GM12864 (cell line): ENCODE data around the gene NID2.

Source experiments
- DNase-seq: peaks from one replicate; pipeline ENCODE4 v3.0.0-alpha.2; 2011; ENCODE audit warnings: low read depth
- H3K4me3 ChIP-seq: 2 replicates; pipeline ENCODE4 v1.5.1; 2011; ENCODE audit warnings: mild to moderate bottlenecking, low read depth, low read length, control low read depth
- TF ChIP-seq, protein P1 (sequence below): IDR thresholded peaks from 2 replicates; pipeline ENCODE4 v1.5.1; 2011; ENCODE audit warnings: low read depth, mild to moderate bottlenecking, moderate library complexity, low read length, control low read depth, inconsistent platforms; ENCODE audit errors: missing control alignments

The NID2 gene

DNA sequence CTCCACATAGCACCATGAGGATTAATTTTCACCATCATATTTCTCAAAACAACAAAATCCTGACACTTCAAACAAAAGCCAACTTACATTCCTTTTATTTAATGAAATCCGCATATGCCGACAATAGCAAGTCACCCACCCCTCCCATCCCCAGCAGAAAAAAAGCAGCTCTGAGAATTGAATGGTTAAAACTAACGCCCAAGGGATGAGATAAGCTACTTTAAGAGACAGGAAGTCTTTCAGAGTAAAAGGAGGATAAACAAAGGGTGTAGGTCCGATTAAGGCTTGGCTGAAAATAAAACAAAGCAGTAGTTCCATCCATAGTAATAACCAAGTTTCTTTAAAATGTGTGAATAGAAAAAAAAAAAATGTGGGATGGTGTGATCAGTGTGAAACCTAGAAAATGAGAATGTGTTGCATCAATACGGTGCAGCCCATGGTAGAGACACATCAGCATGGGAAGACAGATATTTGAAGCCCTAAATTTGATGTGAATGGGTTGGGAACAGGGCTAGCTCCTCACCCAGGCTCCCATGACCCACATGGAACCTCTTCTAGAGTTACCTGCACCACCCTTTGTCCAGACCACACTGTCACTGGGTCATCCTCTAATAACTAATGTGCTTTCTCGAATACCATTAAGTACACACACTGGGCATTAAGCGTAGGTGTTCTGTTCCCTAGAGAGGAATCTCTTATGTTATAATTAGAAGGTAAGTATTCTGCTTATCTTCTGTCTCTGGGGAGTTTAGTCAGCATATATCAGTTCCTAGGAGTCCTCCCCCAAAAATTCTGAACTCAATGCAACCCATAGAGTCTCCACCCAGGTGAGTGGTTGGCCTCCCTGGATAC is 47.8 kb downstream of the NID2 start:
- TF ChIP-seq, protein P1, sequence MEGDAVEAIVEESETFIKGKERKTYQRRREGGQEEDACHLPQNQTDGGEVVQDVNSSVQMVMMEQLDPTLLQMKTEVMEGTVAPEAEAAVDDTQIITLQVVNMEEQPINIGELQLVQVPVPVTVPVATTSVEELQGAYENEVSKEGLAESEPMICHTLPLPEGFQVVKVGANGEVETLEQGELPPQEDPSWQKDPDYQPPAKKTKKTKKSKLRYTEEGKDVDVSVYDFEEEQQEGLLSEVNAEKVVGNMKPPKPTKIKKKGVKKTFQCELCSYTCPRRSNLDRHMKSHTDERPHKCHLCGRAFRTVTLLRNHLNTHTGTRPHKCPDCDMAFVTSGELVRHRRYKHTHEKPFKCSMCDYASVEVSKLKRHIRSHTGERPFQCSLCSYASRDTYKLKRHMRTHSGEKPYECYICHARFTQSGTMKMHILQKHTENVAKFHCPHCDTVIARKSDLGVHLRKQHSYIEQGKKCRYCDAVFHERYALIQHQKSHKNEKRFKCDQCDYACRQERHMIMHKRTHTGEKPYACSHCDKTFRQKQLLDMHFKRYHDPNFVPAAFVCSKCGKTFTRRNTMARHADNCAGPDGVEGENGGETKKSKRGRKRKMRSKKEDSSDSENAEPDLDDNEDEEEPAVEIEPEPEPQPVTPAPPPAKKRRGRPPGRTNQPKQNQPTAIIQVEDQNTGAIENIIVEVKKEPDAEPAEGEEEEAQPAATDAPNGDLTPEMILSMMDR = no peak
- no peak overlapping the region for H3K4me3 ChIP-seq
- DNase-seq = no peak

DNA sequence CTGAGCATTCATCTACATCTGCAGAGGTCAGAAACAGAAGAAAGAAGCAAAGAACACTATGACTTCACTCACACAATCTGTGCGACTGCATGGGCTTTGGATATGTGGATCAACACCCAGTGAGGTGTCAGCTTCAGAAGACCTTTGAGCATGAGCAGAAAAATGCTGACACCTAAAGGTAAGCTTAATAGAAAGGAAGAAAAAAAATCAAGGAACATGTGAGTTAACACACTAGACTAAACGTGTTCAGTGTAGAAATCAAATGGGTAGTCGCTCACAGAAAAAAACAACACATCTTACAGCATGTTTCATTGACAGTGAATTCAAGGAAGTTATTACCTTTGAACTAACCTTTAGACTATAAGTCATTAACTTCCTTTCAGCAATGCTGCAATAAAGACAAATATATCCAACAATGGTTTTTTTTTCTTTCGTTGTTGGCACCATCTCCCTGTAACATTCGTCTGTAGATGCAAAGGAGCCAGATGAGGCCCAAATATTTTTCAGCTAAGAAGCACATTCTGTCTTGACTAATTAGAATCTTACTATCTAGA is 48.6 kb downstream of the NID2 start:
- TF ChIP-seq, protein P1 = no peak
- H3K4me3 ChIP-seq = no peak overlapping the region
- no peak for DNase-seq

- TF ChIP-seq, protein P1 = no peak
- H3K4me3 ChIP-seq = no peak overlapping the region
- no peak for DNase-seq
Observed at GRCh38 chr14:52018970-52019369, 49.9 kb downstream of the NID2 start.

DNA sequence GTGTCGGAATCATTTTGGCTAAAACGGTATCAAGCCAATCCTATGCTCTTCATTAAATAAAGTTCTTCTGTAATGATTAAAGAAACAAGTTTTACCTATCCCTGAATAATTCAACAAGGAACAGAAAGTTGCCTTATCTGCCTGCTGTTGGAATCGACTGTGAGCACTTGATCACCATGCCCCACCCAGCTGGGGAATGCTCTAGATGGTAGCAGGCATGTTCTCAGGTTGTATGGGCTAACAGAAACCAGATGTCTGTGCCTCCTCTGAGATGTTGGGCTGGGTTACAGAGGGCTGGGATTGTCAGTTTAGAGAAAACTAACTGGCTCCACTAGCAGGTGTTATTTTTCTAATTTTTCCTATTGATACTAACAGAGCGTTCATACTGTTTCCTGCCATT is 50.6 kb downstream of the NID2 start:
- no peak for DNase-seq
- TF ChIP-seq, protein P1 = no peak
- H3K4me3 ChIP-seq = no peak overlapping the region

- no peak for DNase-seq
- H3K4me3 ChIP-seq = no peak overlapping the region
- TF ChIP-seq, protein P1 = no peak
Observed at GRCh38 chr14:52015411-52016030, 53.3 kb downstream of the NID2 start.

GRCh38 chr14:52014601-52015267 is 54.1 kb downstream of the NID2 start:
- TF ChIP-seq, protein P1 = no peak
- no peak overlapping the region for H3K4me3 ChIP-seq
- no peak for DNase-seq
